Measurements from ENCODE around the gene METTL9. TPM values are rescaled to one million over a fixed set of nuclear protein-coding genes. Genes with fewer than 3 reads are reported as not detected.

The METTL9 gene
- total and polyA plus RNA-seq, 9 of the 15 experiments (the other 6 are each of a cell fraction or from before 2014, with no cell fraction given): 12.2 to 107 (median 79.1) TPM

DNA sequence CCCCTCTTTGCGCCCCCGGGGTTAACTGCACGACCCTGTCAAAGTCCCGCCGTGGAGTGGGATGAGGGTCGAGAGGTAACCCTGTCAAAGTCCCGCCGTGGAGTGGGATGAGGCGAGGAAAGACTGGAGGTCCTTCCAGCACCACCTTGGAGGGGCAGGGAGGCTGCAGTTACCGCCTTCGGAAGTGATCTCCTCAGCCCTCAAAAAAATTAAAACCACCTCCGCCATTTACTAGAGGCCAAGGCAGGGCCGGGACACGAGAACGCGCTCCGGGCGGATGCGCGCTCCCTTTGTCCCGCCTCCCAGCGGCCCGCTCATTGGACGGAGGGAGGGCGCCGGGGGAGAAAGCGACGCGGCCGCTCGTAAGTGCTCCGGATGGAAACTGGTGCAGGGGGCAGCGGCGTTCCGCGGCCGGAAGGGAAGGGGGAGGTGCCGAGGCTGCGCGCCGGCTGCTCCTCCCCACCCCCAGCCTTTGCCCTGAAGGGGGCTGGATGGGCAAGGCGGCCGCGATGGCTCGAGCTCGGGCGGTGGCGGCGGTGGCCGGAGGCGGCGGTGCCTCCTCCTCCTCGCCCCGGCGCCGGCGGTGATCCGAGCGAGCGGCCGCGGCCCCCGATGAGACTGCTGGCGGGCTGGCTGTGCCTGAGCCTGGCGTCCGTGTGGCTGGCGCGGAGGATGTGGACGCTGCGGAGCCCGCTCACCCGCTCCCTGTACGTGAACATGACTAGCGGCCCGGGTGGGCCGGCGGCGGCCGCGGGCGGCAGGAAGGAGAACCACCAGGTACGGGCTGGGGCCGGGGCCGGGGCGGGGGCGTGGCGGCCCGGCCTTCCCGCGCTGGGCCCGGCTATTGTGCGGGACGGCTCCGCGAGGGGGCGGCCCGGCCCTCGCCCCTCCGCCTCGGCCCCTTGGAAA lies at the start of gene METTL9 (continued):
- TF ChIP-seq NR2C2 (CRISPR knock-in tag; IDR thresholded peaks at IDR 0.05): peak; percentile 80
- peak; percentile 97 for TF ChIP-seq NR2C2 (tag; IDR thresholded peaks at IDR 0.05)
- TF ChIP-seq HNRNPUL1 (IDR thresholded peaks at IDR 0.05; ENCODE audit: low read length): no peak
- 0 out of 2 replicates have a peak, but pooled peaks have one; percentile 53 for TF ChIP-seq ZNF232 (CRISPR knock-in tag; IDR thresholded peaks at IDR 0.05)
- TF ChIP-seq CCAR2 (IDR thresholded peaks at IDR 0.05; ENCODE audit: low read depth, low read length): no peak
- no peak for TF ChIP-seq PTBP1 (IDR thresholded peaks at IDR 0.05; ENCODE audit: low read depth, low read length)
- peak; percentile 81 for TF ChIP-seq RNF2 (IDR thresholded peaks at IDR 0.05)
- TF ChIP-seq ATF7 (IDR thresholded peaks at IDR 0.05): peak; percentile 83
- no peak for TF ChIP-seq PCBP2 (IDR thresholded peaks at IDR 0.05; ENCODE audit: low read depth, low read length, poor library complexity, severe bottlenecking)
- peak; percentile 98 for TF ChIP-seq CTBP1 (IDR thresholded peaks at IDR 0.05; ENCODE audit: borderline replicate concordance)
- TF ChIP-seq TGIF2 (CRISPR knock-in tag; IDR thresholded peaks at IDR 0.05): peak; percentile 93
- TF ChIP-seq HNRNPLL (IDR thresholded peaks at IDR 0.05; ENCODE audit: low read depth, low read length, poor library complexity, severe bottlenecking): peak; percentile 71
- no peak for TF ChIP-seq ZNF133 (CRISPR knock-in tag; IDR thresholded peaks at IDR 0.05)
- peak; percentile 70; the same call in 1 of the 2 replicates for TF ChIP-seq TAF7 (tag; IDR thresholded peaks at IDR 0.05)
- TF ChIP-seq CEBPG (CRISPR knock-in tag; IDR thresholded peaks at IDR 0.05): no peak
- no peak for TF ChIP-seq CEBPG (tag; conservative IDR thresholded peaks at IDR 0.05 in 1 of 2, IDR thresholded peaks at IDR 0.05 in 1 of 2)
- peak; percentile 68 for TF ChIP-seq THAP12 (CRISPR knock-in tag; IDR thresholded peaks at IDR 0.05)
- TF ChIP-seq SAFB (IDR thresholded peaks at IDR 0.05; ENCODE audit: borderline replicate concordance, low read depth, low read length): 0 out of 2 replicates have a peak, but pooled peaks have one; percentile 11
- no peak for TF ChIP-seq EWSR1 (IDR thresholded peaks at IDR 0.05; ENCODE audit: borderline replicate concordance, low read depth, partially characterized antibody)
- no peak for TF ChIP-seq EZH2 (IDR thresholded peaks at IDR 0.05; ENCODE audit: borderline replicate concordance, low read depth, low read length)
- TF ChIP-seq NONO (IDR thresholded peaks at IDR 0.05; ENCODE audit: low read depth in 2 of 2, low read length in 1 of 2): peak; percentile 85 to 86
- TF ChIP-seq KLF6 (CRISPR knock-in tag; IDR thresholded peaks at IDR 0.05; ENCODE audit: borderline replicate concordance): no peak
- TF ChIP-seq E2F3 (CRISPR knock-in tag; IDR thresholded peaks at IDR 0.05): peak; percentile 61
- peak; percentile 78 for TF ChIP-seq NFRKB (IDR thresholded peaks at IDR 0.05; ENCODE audit: low read depth)
- TF ChIP-seq POLR2AphosphoS5 (IDR thresholded peaks at IDR 0.05; ENCODE audit: control insufficient read depth, insufficient read depth, low read depth, low read length): peak; percentile 92
- TF ChIP-seq SMAD1 (IDR thresholded peaks at IDR 0.05; ENCODE audit: low read depth, low read length, partially characterized antibody): no peak
- no peak for TF ChIP-seq MCM5 (IDR thresholded peaks at IDR 0.05; ENCODE audit: low read depth)
- no peak for TF ChIP-seq ZBTB8A (IDR thresholded peaks at IDR 0.05; ENCODE audit: partially characterized antibody)

All from K562 (cell line).